GM19193 (cell line): ENCODE results near the gene ZBTB20.

ENCODE experiments used
- POLR2A ChIP-seq: IDR thresholded peaks from 4 replicates; pipeline ENCODE4 v1.6.1; 2011; ENCODE audit not compliant: insufficient read depth, insufficient read length; ENCODE audit errors: extremely low read depth

The ZBTB20 gene

DNA sequence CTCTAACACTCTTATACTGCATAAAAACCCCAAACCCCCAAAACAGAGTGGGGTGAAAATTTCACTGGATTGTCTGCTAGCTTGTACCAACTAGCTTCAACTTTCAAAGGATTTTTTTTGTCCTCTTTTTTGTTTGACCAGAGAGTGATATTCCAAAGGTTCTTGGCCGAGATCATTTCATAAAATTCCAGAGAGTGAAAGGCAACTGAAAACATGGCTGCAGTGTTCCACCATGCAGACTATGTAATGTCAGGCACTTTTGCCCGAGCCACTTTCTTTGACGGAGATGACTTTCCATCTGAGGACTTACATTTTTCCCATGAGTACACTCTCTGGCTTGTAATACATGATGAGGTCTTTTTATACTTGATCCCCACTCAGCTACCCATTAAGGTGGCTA lies 745.7 kb downstream of the ZBTB20 start:
- no peak for TF ChIP-seq POLR2A

DNA sequence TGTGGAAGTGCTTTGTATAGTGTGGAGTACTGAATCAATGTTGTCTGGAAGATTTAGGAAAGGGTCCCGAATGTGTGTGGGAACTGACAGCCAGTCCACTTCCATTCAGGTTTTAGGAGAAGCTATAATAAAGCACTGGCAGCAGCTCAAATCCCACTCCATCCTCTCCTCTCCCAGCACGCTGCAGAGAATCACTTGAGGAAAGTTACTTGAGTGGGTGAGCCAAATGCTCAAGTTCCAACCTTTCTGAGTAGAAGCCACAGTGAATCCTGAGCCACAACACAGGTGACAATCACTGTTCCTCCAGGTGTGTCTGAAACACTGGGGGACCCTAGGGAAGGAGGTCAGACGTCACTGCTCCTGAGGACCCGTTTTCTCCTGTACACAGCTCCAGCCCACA lies 746.7 kb downstream of the ZBTB20 start:
- no peak for TF ChIP-seq POLR2A

DNA sequence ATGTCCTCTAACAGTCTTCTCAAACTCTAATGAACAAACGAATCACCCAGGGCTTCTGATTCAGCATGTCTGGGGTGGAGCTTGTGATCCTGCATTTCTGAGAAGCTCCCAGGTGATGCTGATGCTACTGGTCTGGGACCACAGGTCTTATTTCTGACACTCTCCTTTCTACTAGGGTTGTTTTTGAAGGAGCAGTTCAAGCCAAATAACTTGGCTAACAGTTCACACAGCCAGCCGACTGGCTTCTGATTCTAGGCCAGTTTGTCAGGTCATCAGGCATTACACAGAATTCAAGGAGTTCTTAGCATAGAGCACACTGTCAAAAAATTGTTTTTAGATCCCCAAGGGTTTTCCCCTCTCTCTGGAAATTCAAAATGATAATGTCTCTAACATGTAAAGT lies 752.5 kb downstream of the ZBTB20 start:
- TF ChIP-seq POLR2A = no peak

DNA sequence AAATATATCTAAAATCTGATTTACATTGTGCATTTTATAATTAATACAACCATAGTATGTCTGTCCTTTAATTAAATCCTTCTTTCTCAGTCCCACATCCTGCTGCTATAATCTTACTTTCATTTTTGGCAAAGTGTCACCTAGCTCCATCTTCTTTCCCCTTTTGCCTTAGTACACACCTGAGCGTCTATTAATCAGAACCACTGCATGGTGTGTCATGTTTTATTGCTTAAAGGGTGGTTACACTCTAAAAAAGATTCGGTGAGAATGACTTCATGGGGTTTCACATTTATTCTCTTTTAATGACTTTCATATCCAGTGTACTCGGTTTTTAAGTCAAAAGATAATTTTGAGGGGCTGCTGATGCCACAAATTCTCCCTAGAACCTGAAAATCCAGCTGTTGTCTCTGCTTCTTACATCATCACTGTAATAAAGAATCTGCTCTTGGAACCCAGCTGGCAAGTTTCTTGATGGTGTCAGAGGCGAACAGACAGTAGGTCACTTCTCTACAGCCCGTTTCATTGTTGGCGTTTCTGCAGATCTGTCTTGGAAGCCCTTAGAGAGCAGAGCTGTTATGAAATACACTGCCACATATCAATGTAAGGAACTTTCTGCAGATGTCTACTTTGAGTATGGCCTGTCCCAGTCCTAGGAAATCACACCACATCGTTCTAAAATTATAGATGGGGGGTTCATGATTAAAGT lies 753.6 kb downstream of the ZBTB20 start:
- no peak for TF ChIP-seq POLR2A

DNA sequence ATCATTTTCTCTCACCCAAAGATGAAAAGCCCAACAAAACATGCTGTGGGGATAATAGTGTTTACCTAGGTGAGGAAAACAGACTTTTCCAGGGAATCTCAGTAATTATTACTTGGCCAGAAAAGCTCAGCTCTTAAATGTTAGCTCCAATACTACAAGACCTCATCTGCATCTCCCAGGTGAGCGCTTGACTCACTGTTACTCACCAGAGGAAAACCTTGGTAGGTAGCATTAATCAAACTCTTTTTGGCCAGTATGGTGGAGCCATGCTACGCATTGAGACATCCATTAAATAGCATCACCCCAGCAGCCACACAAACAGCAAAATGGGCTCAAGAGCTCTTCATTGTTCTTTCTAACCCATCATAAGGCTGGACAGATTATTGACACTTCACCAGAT lies 754.3 kb downstream of the ZBTB20 start:
- no peak for TF ChIP-seq POLR2A

DNA sequence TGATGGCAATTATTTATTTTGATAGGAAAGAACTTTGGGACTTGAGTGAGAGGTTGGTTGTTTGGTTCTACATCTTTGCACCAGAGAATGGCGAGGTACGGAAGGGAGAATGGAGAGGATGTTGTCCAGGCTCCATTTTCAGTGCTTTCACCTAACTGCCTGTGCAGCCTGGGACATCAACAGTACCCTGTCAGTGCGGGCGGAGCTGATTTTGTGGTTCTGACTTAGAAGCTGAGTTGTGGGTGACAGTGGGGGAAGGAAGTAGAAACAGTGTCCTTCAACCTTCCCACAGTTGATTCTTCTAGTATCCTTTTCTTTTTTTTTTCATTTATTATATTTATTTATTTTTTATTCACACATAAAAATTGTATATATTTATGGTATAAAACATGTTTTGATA lies 757.9 kb downstream of the ZBTB20 start:
- no peak for TF ChIP-seq POLR2A

DNA sequence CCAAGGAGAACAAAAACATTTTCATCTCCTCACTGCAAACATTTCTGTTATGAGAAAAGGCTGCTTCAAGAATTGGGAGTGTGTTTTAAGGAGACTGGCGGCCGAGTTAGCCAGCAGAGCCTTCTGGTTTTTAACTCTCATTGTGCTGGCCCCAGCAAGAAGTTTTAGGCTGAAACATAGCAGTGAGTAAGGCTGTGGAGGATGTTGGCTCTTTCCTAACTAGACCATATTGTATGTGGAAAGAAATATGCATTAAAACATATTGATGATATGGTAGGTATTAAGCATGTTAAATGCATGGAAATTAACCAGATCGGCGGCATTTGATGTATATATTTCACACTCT lies 762.6 kb downstream of the ZBTB20 start:
- TF ChIP-seq POLR2A = no peak

DNA sequence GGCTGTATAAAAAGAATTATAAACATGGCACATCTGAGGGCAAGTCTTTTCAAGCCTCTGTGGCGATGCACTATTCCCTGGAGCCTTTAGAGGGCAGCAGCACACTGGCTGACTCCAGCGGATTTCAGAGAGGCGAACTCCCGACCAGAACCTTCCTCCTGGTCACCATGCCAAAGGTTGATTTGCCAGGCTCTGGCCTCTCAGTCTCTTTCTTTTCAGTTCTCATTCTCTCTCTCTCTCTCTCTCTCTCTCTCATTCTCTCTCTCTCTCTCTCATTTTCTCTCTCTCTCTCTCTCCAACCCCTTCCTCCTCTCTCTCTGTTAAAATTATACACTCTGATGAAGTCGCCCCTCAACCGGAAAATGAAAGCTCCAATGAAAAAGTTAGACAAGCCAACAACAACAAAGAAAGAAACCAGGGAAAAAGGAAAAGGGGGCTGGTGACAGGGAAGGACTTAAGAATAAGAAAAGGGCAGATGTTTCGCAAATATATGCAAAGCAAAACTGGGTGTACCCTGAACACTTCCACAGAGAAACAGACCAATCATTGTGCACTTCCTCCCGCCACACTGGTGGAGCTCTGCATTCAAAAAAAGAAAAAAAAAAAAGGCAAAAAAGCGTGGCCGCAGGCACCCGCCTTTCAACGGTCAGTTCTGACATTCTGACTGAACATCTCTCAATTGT lies 763.1 kb downstream of the ZBTB20 start:
- TF ChIP-seq POLR2A = no peak

DNA sequence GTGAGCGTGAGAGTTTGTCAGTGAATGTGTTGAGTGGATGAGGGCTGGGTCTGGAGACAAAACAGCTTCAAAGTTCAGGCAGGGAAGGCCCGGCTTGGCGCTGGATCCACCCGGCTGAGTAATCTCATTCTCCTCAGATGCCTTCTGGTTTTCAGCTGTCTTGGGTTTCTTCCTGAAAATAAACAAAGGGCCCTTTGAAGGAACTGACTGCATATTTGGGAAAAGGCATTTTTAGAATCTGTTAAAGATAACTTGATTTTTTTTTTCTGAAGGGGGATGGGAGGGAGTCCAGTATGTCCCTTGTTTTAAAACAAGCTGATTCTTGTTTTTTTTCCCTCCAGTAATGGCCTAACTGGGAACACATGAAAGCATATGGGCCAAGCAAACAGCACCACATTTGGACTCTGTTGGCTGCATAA lies 766.8 kb downstream of the ZBTB20 start:
- TF ChIP-seq POLR2A = no peak

DNA sequence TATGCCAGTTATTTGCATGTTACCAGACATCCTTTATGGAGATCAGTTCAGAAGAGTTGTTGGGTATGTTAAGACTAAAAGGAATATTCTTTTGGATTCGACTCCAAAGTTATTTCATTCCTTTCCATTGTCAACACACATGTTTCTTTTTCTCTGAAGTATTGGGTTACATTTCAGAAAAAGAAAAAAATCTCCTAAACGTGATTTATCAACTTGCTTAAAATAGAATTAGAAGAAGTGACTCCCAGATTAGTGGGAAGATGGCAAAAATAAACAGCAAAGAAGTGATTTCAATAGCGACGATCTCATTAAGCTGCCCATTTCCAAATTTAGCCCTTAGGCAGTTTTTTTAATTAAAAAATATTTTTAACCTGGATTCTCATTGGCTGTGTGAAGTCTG lies 767.8 kb downstream of the ZBTB20 start:
- TF ChIP-seq POLR2A = no peak

DNA sequence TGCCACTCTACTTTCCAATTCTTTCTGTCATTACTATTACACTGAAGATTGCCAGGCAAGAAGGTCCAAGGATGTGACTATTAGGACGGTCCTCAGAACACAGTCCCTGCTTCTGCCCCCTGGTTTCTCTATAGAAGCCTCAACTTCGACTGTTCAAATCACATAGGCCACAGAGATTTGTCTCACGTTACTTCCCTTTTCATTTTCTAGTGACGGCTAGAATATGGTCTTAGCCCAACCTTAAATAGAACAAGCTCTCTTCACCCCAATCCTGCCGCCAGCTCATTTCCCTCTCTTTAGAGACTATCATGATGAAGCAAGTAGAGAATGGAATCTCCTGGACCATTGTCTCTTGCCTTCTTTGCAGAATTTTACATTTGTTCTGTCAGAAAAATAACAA lies 768.3 kb downstream of the ZBTB20 start:
- no peak for TF ChIP-seq POLR2A

DNA sequence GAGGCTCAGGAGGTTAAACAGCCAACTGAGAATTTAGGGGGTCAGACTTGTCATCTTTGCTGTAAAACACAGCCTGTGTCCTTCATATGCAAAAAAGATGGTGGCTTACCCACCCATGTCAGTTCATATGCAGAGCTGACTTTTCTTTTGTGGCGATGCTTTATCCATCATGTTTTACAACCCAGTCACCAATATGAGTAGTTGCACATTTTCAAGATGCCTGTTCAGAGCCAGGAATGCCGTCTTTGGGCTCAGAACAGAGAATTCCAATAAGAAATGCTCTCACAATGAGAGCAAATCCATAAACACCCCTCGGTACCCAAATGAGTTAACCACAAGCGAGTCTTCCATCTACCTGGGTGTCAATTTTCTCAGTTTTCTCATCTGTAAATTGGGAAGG lies 769.7 kb downstream of the ZBTB20 start:
- no peak for TF ChIP-seq POLR2A

DNA sequence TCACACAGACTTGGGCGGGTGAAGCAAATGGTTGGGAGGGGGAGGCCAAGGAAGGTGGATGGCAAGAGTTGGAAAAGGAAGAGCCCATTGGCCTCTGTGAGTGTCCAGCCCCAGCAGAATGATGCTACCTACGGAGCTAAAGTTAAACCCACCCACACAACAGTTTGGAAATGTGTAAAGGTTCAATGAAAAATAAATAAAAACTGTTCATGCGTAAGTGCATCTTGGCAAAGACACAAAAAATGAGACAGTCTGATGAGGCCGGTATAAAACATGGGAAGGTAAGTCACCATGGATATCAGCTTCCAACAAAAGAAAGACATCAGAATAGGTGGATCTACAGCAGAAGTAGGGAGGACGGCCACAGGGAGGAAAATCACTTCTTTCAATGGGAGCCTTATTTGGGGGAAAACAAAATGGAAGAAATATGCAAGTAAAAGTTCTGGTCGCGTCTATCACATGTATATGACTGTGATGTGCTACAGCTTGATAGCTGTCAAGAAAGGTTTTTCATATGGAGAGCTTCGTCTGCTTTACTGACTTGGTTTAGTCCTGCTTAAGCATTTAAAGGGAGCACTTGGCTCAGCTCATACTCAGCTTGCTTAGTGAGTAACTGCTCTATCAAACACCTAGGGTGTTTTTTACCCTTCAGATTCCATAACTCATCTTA lies 770.4 kb downstream of the ZBTB20 start:
- TF ChIP-seq POLR2A = no peak

DNA sequence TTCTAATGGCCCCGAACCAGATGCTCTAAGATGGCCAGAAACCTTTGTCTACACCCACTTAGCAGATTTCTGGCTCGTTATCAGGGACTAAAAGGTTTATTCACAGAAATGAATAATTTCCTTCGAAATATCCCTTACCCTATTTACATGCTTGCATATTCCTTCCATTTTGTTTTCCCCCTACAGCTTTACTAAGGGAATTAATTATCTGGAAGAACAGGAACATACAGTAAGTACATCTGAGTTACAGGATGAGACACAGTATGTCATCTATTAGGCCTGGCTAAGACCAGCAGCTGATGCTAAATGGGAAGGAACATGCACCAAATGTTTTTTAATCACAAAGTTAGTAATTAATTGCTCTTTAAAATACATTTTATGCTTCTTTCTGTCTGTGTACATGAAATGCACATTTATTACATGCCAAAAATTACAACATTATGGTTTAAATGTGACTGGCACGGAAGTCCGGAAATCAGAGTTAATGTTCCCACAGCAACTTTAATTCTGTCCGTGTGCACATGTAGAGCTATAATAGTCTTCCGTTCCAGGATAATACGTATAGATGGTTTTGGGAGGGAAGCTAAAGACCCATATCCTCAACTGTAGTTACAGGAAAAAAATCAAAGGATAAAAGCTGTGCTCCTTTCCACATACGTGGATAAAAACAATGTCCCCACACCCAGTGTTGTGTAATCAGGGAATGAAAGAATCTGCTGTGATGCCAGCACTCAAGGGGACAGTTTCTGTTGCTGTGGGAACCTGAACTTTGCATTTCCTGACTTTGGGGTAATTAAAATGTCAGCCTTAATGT lies 771.3 kb downstream of the ZBTB20 start:
- TF ChIP-seq POLR2A = no peak

DNA sequence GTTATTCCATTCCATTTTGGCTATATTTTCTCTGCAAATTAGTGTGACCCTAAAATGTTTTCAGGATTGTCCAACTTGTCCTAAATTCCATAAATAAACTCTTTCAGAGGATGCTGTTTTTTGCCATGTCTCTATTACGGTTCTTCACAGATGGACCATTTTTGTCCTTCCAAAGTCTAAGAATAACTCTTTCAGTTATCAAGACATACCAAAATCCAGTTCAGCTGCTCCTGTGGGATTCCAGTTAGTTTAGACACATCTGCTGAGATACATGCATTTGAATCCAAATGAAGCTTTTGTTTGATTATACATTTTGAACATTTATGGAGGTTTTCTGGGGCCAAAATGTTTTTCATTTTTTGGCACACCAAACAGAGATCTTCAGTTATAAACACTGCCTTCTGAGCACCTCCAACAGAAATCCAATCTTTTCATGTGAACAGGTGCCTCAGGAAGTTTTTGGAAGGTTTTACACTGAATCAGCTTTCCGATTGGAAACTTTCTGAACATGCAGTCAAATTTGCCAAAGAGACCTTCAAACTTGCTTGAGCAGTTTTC lies 772.6 kb downstream of the ZBTB20 start:
- TF ChIP-seq POLR2A = no peak
